ENCODE measurements around the gene PEDS1.

DNA sequence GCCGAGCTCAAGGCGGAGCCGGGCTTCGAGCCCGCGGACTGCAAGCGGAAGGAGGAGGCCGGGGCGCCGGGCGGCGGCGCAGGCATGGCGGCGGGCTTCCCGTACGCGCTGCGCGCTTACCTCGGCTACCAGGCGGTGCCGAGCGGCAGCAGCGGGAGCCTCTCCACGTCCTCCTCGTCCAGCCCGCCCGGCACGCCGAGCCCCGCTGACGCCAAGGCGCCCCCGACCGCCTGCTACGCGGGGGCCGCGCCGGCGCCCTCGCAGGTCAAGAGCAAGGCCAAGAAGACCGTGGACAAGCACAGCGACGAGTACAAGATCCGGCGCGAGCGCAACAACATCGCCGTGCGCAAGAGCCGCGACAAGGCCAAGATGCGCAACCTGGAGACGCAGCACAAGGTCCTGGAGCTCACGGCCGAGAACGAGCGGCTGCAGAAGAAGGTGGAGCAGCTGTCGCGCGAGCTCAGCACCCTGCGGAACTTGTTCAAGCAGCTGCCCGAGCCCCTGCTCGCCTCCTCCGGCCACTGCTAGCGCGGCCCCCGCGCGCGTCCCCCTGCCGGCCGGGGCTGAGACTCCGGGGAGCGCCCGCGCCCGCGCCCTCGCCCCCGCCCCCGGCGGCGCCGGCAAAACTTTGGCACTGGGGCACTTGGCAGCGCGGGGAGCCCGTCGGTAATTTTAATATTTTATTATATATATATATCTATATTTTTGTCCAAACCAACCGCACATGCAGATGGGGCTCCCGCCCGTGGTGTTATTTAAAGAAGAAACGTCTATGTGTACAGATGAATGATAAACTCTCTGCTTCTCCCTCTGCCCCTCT is 38.2 kb upstream of the PEDS1 start:
- no peak for TF ChIP-seq MXD4 (CRISPR knock-in tag; IDR thresholded peaks at IDR 0.05; ENCODE audit: borderline replicate concordance)
- TF ChIP-seq ZBTB21 (CRISPR knock-in tag; IDR thresholded peaks at IDR 0.05; ENCODE audit: borderline replicate concordance): no peak
- TF ChIP-seq, protein P1, sequence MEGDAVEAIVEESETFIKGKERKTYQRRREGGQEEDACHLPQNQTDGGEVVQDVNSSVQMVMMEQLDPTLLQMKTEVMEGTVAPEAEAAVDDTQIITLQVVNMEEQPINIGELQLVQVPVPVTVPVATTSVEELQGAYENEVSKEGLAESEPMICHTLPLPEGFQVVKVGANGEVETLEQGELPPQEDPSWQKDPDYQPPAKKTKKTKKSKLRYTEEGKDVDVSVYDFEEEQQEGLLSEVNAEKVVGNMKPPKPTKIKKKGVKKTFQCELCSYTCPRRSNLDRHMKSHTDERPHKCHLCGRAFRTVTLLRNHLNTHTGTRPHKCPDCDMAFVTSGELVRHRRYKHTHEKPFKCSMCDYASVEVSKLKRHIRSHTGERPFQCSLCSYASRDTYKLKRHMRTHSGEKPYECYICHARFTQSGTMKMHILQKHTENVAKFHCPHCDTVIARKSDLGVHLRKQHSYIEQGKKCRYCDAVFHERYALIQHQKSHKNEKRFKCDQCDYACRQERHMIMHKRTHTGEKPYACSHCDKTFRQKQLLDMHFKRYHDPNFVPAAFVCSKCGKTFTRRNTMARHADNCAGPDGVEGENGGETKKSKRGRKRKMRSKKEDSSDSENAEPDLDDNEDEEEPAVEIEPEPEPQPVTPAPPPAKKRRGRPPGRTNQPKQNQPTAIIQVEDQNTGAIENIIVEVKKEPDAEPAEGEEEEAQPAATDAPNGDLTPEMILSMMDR (IDR thresholded peaks at IDR 0.05): no peak
- TF ChIP-seq, protein P2, sequence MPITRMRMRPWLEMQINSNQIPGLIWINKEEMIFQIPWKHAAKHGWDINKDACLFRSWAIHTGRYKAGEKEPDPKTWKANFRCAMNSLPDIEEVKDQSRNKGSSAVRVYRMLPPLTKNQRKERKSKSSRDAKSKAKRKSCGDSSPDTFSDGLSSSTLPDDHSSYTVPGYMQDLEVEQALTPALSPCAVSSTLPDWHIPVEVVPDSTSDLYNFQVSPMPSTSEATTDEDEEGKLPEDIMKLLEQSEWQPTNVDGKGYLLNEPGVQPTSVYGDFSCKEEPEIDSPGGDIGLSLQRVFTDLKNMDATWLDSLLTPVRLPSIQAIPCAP (CRISPR knock-in tag; IDR thresholded peaks at IDR 0.05): no peak
- TF ChIP-seq TEAD1 (CRISPR knock-in tag; IDR thresholded peaks at IDR 0.05): no peak
- no peak for TF ChIP-seq FOXJ3 (CRISPR knock-in tag; IDR thresholded peaks at IDR 0.05; ENCODE audit: borderline replicate concordance)
- no peak for TF ChIP-seq ERG (CRISPR knock-in tag; IDR thresholded peaks at IDR 0.05)
- no peak for TF ChIP-seq ELF4 (CRISPR knock-in tag; IDR thresholded peaks at IDR 0.05; ENCODE audit: low read depth)
- no peak for TF ChIP-seq SMAD4 (CRISPR knock-in tag; IDR thresholded peaks at IDR 0.05)
- TF ChIP-seq FOXP1 (CRISPR knock-in tag; IDR thresholded peaks at IDR 0.05; ENCODE audit: borderline replicate concordance): no peak
